Activated naive CD8-positive, alpha-beta T cell (primary cell): ENCODE results near the gene PKP2.

ENCODE experiments used
- H3K27ac Mint-ChIP-seq: one replicate; pipeline ENCODE4 v1.8.0; 2021; ENCODE audit warnings: mixed read lengths
- H3K27me3 Mint-ChIP-seq: one replicate; pipeline ENCODE4 v1.8.0; 2021; ENCODE audit warnings: mixed read lengths
- H3K36me3 Mint-ChIP-seq: one replicate; pipeline ENCODE4 v1.8.0; 2021; ENCODE audit warnings: mixed read lengths
- H3K4me1 Mint-ChIP-seq: one replicate; pipeline ENCODE4 v1.8.0; 2021; ENCODE audit warnings: low read depth, mixed read lengths
- H3K4me3 Mint-ChIP-seq: one replicate; pipeline ENCODE4 v1.8.0; 2021; ENCODE audit warnings: mild to moderate bottlenecking, mixed read lengths
- H3K9me3 Mint-ChIP-seq: one replicate; pipeline ENCODE4 v1.8.0; 2021; ENCODE audit warnings: low read depth, mixed read lengths

The PKP2 gene

DNA sequence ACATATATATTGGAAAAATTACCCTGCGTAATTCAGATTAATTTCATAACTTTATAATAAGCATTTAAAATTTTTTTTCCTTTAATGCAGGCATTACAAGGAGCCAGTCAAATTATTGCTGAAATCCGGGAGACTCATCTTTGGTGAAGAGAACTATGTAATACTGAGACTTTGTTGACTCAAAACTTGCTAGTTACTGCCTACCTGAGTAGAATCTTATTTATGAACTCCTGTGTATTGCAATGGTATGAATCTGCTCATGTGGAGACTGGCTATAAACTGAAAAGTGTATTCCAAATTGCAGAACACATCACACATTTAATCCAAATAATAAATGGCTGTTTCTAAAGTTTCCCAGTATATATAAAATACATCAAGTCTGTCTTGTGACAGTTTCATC is 153.3 kb downstream of the PKP2 start:
- peaks cover 12% of the 10 kb centered on the region for H3K4me1 Mint-ChIP-seq
- no peak overlapping the region for H3K4me3 Mint-ChIP-seq
- peak overlapping the region; percentile 46 for H3K27ac Mint-ChIP-seq
- no peaks in the 10 kb centered on the region for H3K9me3 Mint-ChIP-seq
- peaks cover 2% of the 10 kb centered on the region for H3K36me3 Mint-ChIP-seq
- no peaks in the 10 kb centered on the region for H3K27me3 Mint-ChIP-seq

DNA sequence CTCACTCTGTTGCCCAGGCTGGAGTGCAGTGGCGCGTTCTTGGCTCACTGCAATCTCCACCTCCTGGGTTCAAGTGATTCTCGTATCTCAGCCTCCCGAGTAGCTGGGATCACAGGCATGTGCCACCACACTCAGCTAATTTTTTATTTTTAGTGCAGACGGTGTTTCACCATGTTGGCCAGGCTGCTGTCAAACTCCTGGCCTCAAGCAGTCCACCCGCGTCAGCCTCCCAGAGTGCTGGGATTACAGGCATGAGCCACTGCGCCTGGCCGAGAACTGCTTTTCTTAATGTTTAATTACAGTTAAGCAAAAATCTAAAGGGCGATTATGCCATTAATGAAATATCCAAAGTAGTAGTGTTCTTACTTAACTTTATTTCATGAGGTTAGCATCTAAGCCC is 154.4 kb downstream of the PKP2 start:
- no peak overlapping the region for H3K27ac Mint-ChIP-seq
- no peaks in the 10 kb centered on the region for H3K9me3 Mint-ChIP-seq
- H3K4me3 Mint-ChIP-seq, result no peak overlapping the region
- H3K4me1 Mint-ChIP-seq, result peaks cover 15% of the 10 kb centered on the region
- no peaks in the 10 kb centered on the region for H3K27me3 Mint-ChIP-seq
- H3K36me3 Mint-ChIP-seq, result peaks cover under 1% of the 10 kb centered on the region
